ENCODE data around the gene UQCC5. TPM values are rescaled to one million over a fixed set of nuclear protein-coding genes. Genes with fewer than 3 reads are reported as not detected.

UQCC5 gene
- total and polyA plus RNA-seq, 4 donors, result 3.3 to 39.9 (median 6.8) TPM

Small RNA genes lying within 50 kb of the gene (small RNA-seq; reads per million reads assigned to genes)
- gene RNU6-856P (not detected), gene RNU6ATAC16P (not detected)

Other genes with a start within 250 kb of the UQCC5 start
- 100 to 1,000 TPM in 1 of 2 donors, 10 to 100 TPM in 1; 67.8 to 224 TPM for gene GLYCTK, start 248.8 kb upstream of the UQCC5 start, total RNA-seq
- 100 to 1,000 TPM; 176 to 180 TPM for gene GLYCTK, start 248.8 kb upstream of the UQCC5 start, polyA plus RNA-seq
- 1 to 10 TPM; 1.5 to 6.0 TPM for gene DNAH1, start 220.3 kb upstream of the UQCC5 start, total RNA-seq
- 1 to 10 TPM; 1.7 to 3.3 TPM for gene DNAH1, start 220.3 kb upstream of the UQCC5 start, polyA plus RNA-seq
- 10 to 100 TPM; 38.0 to 57.2 TPM for gene BAP1, start 126.6 kb upstream of the UQCC5 start, total RNA-seq
- 10 to 100 TPM; 19.4 to 39.3 TPM for gene BAP1, start 126.6 kb upstream of the UQCC5 start, polyA plus RNA-seq
- gene PHF7, start 125.9 kb upstream of the UQCC5 start, total RNA-seq, result 1 to 10 TPM; 4.7 to 7.8 TPM
- gene PHF7, start 125.9 kb upstream of the UQCC5 start, polyA plus RNA-seq, result 1 to 10 TPM; 1.6 to 2.8 TPM
- gene SEMA3G, start 91.5 kb upstream of the UQCC5 start, total RNA-seq, result 1 to 10 TPM in 1 of 2 donors, under 1 TPM in 1; 0.47 to 1.2 TPM
- 1 to 10 TPM in 1 of 2 donors, under 1 TPM in 1; 0.49 to 1.0 TPM for gene SEMA3G, start 91.5 kb upstream of the UQCC5 start, polyA plus RNA-seq
- gene TNNC1, start 82.6 kb upstream of the UQCC5 start, total RNA-seq, result under 1 TPM; 0.28 to 0.75 TPM
- gene TNNC1, start 82.6 kb upstream of the UQCC5 start, polyA plus RNA-seq, result under 1 TPM; 0.21 to 0.42 TPM
- 10 to 100 TPM; 18.5 to 39.8 TPM for gene NISCH, start 81.0 kb upstream of the UQCC5 start, total RNA-seq
- 10 to 100 TPM; 10.8 to 16.7 TPM for gene NISCH, start 81.0 kb upstream of the UQCC5 start, polyA plus RNA-seq
- 100 to 1,000 TPM in 1 of 2 donors, 10 to 100 TPM in 1; 43.0 to 198 TPM for gene STAB1, start 41.3 kb upstream of the UQCC5 start, total RNA-seq
- 10 to 100 TPM; 42.0 to 99.9 TPM for gene STAB1, start 41.3 kb upstream of the UQCC5 start, polyA plus RNA-seq
- gene NT5DC2, start 2.7 kb upstream of the UQCC5 start, total RNA-seq, result 10 to 100 TPM in 1 of 2 donors, 1 to 10 TPM in 1; 2.8 to 20.9 TPM
- gene NT5DC2, start 2.7 kb upstream of the UQCC5 start, polyA plus RNA-seq, result 1 to 10 TPM; 3.0 to 3.2 TPM
- gene PBRM1, start 149.3 kb downstream of the UQCC5 start, total RNA-seq, result 10 to 100 TPM; 57.7 to 65.7 TPM
- gene PBRM1, start 149.3 kb downstream of the UQCC5 start, polyA plus RNA-seq, result 10 to 100 TPM in 1 of 2 donors, 1 to 10 TPM in 1; 7.1 to 19.7 TPM
- gene GNL3, start 149.4 kb downstream of the UQCC5 start, total RNA-seq, result 10 to 100 TPM; 26.5 to 82.2 TPM
- gene GNL3, start 149.4 kb downstream of the UQCC5 start, polyA plus RNA-seq, result 10 to 100 TPM; 38.5 to 45.1 TPM
- gene GLT8D1, start 169.2 kb downstream of the UQCC5 start, total RNA-seq, result 10 to 100 TPM; 33.3 to 77.9 TPM
- gene GLT8D1, start 169.2 kb downstream of the UQCC5 start, polyA plus RNA-seq, result 10 to 100 TPM; 53.2 to 60.3 TPM
- gene SPCS1, start 169.5 kb downstream of the UQCC5 start, total RNA-seq, result 10 to 100 TPM; 42.3 to 65.9 TPM
- 100 to 1,000 TPM; 161 to 227 TPM for gene SPCS1, start 169.5 kb downstream of the UQCC5 start, polyA plus RNA-seq
- gene NEK4, start 234.3 kb downstream of the UQCC5 start, total RNA-seq, result 10 to 100 TPM; 24.0 to 28.7 TPM
- gene NEK4, start 234.3 kb downstream of the UQCC5 start, polyA plus RNA-seq, result 1 to 10 TPM; 5.4 to 6.8 TPM
- 1,000 to 10,000 TPM; 1,022 to 1,400 TPM for gene ITIH1, start 241.0 kb downstream of the UQCC5 start, total RNA-seq
- 1,000 to 10,000 TPM; 1,193 to 1,291 TPM for gene ITIH1, start 241.0 kb downstream of the UQCC5 start, polyA plus RNA-seq

All from liver (tissue), 5 donors.